IMR-90 (cell line): ENCODE data around the gene TMF1. TPM values are rescaled to one million over a fixed set of nuclear protein-coding genes. Genes with fewer than 3 reads are reported as not detected.
A peak's percentile ranks its signal among the peaks of the same experiment; 100 is the strongest.

Experiments used
- ATAC-seq: fragments of 200-7000 bp; cut with Tn5 transposase; 2 replicates; pipeline ENCODE4 v1.9.1; 2020; ENCODE audit warnings: low read depth, mild to moderate bottlenecking, moderate library complexity
- BruUV-seq: library from RNA; stranded (reverse); fragments of 400-500 nt; replicated peaks from 2 replicates; lab custom pipeline; 2021; lab: Mats Ljungman, UMichigan
- CTCF ChIA-PET: fragments of 300-600 bp; formaldehyde crosslinking; extraction: SDS; loops from one replicate; lab custom pipeline; 2021; ENCODE audit warnings: antibody characterized with exemption; lab: Yijun Ruan, JAX
- POLR2A ChIA-PET: fragments of 300-600 bp; sonication (Branson Sonifier 250); formaldehyde crosslinking; loops from one replicate; lab custom pipeline; 2022; ENCODE audit warnings: antibody characterized with exemption; ENCODE audit not compliant: unreplicated experiment; lab: Charles Lee
- DNase-seq: peaks from one replicate; pipeline ENCODE4 v3.0.0; 2013
- H2AFZ ChIP-seq: replicated peaks from 2 replicates; pipeline ENCODE3; 2013; ENCODE audit warnings: low read length, mild to moderate bottlenecking; ENCODE audit not compliant: poor library complexity
- H2AK5ac ChIP-seq: 2 replicates; pipeline ENCODE4 v1.6.1; 2013; ENCODE audit warnings: low read depth, low read length, inconsistent platforms
- H2AK9ac ChIP-seq: replicated peaks from 2 replicates; pipeline ENCODE3; 2013; ENCODE audit warnings: mild to moderate bottlenecking, low read depth, low read length, moderate library complexity; ENCODE audit not compliant: poor library complexity
- H2BK120ac ChIP-seq: 2 replicates; pipeline ENCODE4 v1.6.1; 2013; ENCODE audit warnings: low read depth, low read length, inconsistent platforms
- H2BK15ac ChIP-seq: 3 replicates; pipeline ENCODE4 v1.6.1; 2013; ENCODE audit warnings: low read depth, low read length, inconsistent platforms
- H2BK20ac ChIP-seq: 2 replicates; pipeline ENCODE4 v1.6.1; 2013; ENCODE audit warnings: low read depth, mild to moderate bottlenecking, inconsistent platforms, low read length, moderate library complexity
- H2BK5ac ChIP-seq: 2 replicates; pipeline ENCODE4 v1.6.1; 2013; ENCODE audit warnings: mild to moderate bottlenecking, low read depth, low read length, inconsistent platforms; ENCODE audit not compliant: poor library complexity, severe bottlenecking
- H3K14ac ChIP-seq: replicated peaks from 2 replicates; pipeline ENCODE4 v1.6.1; 2013; ENCODE audit warnings: low read depth, low read length, inconsistent platforms
- H3K18ac ChIP-seq: 2 replicates; pipeline ENCODE4 v1.6.1; 2013; ENCODE audit warnings: low read depth, low read length, control low read depth
- H3K23ac ChIP-seq: 2 replicates; pipeline ENCODE4 v1.6.1; 2013; ENCODE audit warnings: low read depth, low read length, inconsistent platforms
- H3K27ac ChIP-seq: 2 replicates; pipeline ENCODE4 v1.5.1; 2013; ENCODE audit warnings: mild to moderate bottlenecking, control low read depth, low read length; ENCODE audit not compliant: insufficient read depth
- H3K27me3 ChIP-seq: 2 replicates; pipeline ENCODE4 v1.6.1; 2013; ENCODE audit warnings: low read length; ENCODE audit not compliant: control insufficient read depth, insufficient read depth
- H3K36me3 ChIP-seq: 2 replicates; pipeline ENCODE4 v1.6.1; 2013; ENCODE audit warnings: low read length, mixed read lengths; ENCODE audit not compliant: control insufficient read depth, insufficient read depth
- H3K4ac ChIP-seq: 2 replicates; pipeline ENCODE4 v1.6.1; 2013; ENCODE audit warnings: low read depth, low read length, inconsistent platforms
- H3K4me1 ChIP-seq: 2 replicates; pipeline ENCODE4 v1.6.1; 2013; ENCODE audit warnings: low read length, mixed read lengths; ENCODE audit not compliant: control insufficient read depth, insufficient read depth
- H3K4me2 ChIP-seq: 2 replicates; pipeline ENCODE4 v1.6.1; 2013; ENCODE audit warnings: low read depth, mild to moderate bottlenecking, control low read depth, low read length, moderate library complexity
- H3K4me3 ChIP-seq: 2 replicates; pipeline ENCODE4 v1.5.1; 2013; ENCODE audit warnings: low read depth, mild to moderate bottlenecking, control low read depth, low read length, moderate library complexity; ENCODE audit not compliant: insufficient read depth
- H3K56ac ChIP-seq: 2 replicates; pipeline ENCODE4 v1.6.1; 2013; ENCODE audit warnings: low read length, inconsistent platforms; ENCODE audit not compliant: insufficient read depth; ENCODE audit errors: extremely low read depth
- H3K79me1 ChIP-seq, 2 experiments: 2 replicates each; pipeline ENCODE4 v1.6.1; 2013; ENCODE audit warnings: low read length in 2 of 2, inconsistent platforms in 1 of 2, low read depth in 1 of 2
- H3K9ac ChIP-seq: 2 replicates; pipeline ENCODE4 v1.6.1; 2013; ENCODE audit warnings: low read depth, low read length, control low read depth
- H3K9me1 ChIP-seq: 2 replicates; pipeline ENCODE4 v1.6.1; 2013; ENCODE audit warnings: low read length, inconsistent platforms; ENCODE audit not compliant: insufficient read depth
- H3K9me3 ChIP-seq: 2 replicates; pipeline ENCODE4 v1.6.1; 2013; ENCODE audit warnings: low read length; ENCODE audit not compliant: control insufficient read depth, insufficient read depth
- H4K20me1 ChIP-seq: 2 replicates; pipeline ENCODE4 v1.6.1; 2013; ENCODE audit warnings: low read length, inconsistent platforms; ENCODE audit not compliant: insufficient read depth
- H4K5ac ChIP-seq: 2 replicates; pipeline ENCODE4 v1.6.1; 2013; ENCODE audit warnings: mild to moderate bottlenecking, low read depth, low read length, control low read depth
- H4K8ac ChIP-seq, 2 experiments: 2 replicates each; pipeline ENCODE4 v1.6.1; 2013; ENCODE audit warnings: low read depth in 2 of 2, low read length in 2 of 2, control low read depth in 1 of 2, inconsistent platforms in 1 of 2
- H4K91ac ChIP-seq: 2 replicates; pipeline ENCODE4 v1.6.1; 2013; ENCODE audit warnings: low read depth, low read length, inconsistent platforms; ENCODE audit not compliant: insufficient read depth
- CEBPB ChIP-seq: IDR thresholded peaks from 2 replicates; pipeline ENCODE4 v1.6.1; 2012; ENCODE audit warnings: low read depth, low read length, improper control_type of control experiment
- CTCF ChIP-seq: conservative IDR thresholded peaks from 2 replicates; pipeline ENCODE4 v1.5.1; 2012; ENCODE audit warnings: mild to moderate bottlenecking, low read depth, low read length, improper control_type of control experiment
- MAFK ChIP-seq: IDR thresholded peaks from 2 replicates; pipeline ENCODE4 v1.6.1; 2012; ENCODE audit warnings: low read depth, low read length, improper control_type of control experiment
- WGBS, 2 experiments: methylation state at CpG; one replicate each; pipeline versions ENCODE4 v1.1.5 to v1.1.7; 2013; ENCODE audit warnings: missing lambda C conversion rate in 2 of 2; ENCODE audit not compliant: insufficient read length in 1 of 2; ENCODE audit errors: extremely low coverage in 2 of 2; 5-methylcytosine and 5-hydroxymethylcytosine counted together
- dilution Hi-C: fragments of 300-500 bp; cut with HindIII; formaldehyde crosslinking; loops from one replicate; pipeline ENCODE4 v1.14.3; 2018; ENCODE audit warnings: low sequenced_read_pairs; ENCODE audit not compliant: unreplicated experiment
- in situ Hi-C: fragments of 300-500 bp; cut with MboI; formaldehyde crosslinking; loops from 3 replicates; pipeline ENCODE4 v1.14.3; 2019; ENCODE audit warnings: low sequenced_read_pairs, inconsistent platforms, mixed read lengths
- intact Hi-C: fragments of 100-400 bp; cut with micrococcal nuclease; formaldehyde crosslinking; loops from 2 replicates; pipeline ENCODE4 v1.10.0; 2022
- polyA plus RNA-seq, 3 experiments: library from polyadenylated mRNA; depleted of rRNA; stranded (reverse); fragments of >200 nt; gene quantifications; 2 replicates each; pipeline ENCODE4 v1.2.3, GENCODE V29; 2012; ENCODE audit warnings: low replicate concordance in 1 of 3
- total RNA-seq: library from RNA; depleted of rRNA; stranded (reverse); fragments of >200 nt; gene quantifications from 2 replicates; pipeline ENCODE4 v1.2.3, GENCODE V29; 2012

The TMF1 gene
- total and polyA plus RNA-seq, 2 of the 4 experiments (the other 2 are of a cell fraction), result 12.4 to 39.1 TPM

GRCh38 chr3:69085168-69085832 is 33.2 kb upstream of the TMF1 start:
- POLR2A ChIA-PET, result interaction anchor here (0.6 kb wide), 2 partner anchors 475 to 560 kb away, joined by 3 to 5 read pairs; no protein-coding TSS in a partner anchor

More at GRCh38 chr3:69085168-69085832, 33.2 kb upstream of the TMF1 start:
- no peak for DNase-seq
- intact Hi-C loops (loop anchor here (10.0 kb wide), 2 partner anchors 780 to 860 kb away; no protein-coding TSS in a partner anchor), in situ Hi-C loops (no loop called here), dilution Hi-C loops (no loop called here)
- peak overlapping the region; percentile 93 for H3K23ac ChIP-seq
- H3K4me2 ChIP-seq, result peak overlapping the region; percentile 78
- peaks cover 5 to 44% of the 10 kb centered on the region in 2 experiments; a peak in 3 of 4 replicates for H3K79me1 ChIP-seq
- H2AFZ ChIP-seq, result peak overlapping the region; percentile 83
- no peaks in the 10 kb centered on the region for H3K27me3 ChIP-seq
- BruUV-seq, result no TSS peak
- peak overlapping the region; percentile 87 for H2AK5ac ChIP-seq
- H2BK5ac ChIP-seq, result peak overlapping the region; percentile 87
- peak overlapping the region; percentile 87 for H3K4me3 ChIP-seq
- peaks cover 18% of the 10 kb centered on the region; the same call in 1 of the 2 replicates for H4K20me1 ChIP-seq
- peak overlapping the region; percentile 67; the same call in 2 of the 3 replicates for H2BK15ac ChIP-seq
- peaks cover 19% of the 10 kb centered on the region for H3K9me1 ChIP-seq
- peak overlapping the region; percentile 97 for H3K4ac ChIP-seq
- H2BK20ac ChIP-seq, result peak overlapping the region; percentile 66
- peaks cover 3% of the 10 kb centered on the region; the same call in 1 of the 2 replicates for H3K36me3 ChIP-seq
- H3K9ac ChIP-seq, result peak overlapping the region; percentile 79
- H3K56ac ChIP-seq, result peak overlapping the region; percentile 86
- peak overlapping the region; percentile 73 for H4K5ac ChIP-seq
- H4K8ac ChIP-seq, result peak overlapping the region; percentile 67 to 93
- peak overlapping the region; percentile 90 for H2BK120ac ChIP-seq
- ATAC-seq, result peak; percentile 2
- CTCF ChIA-PET, result interaction anchor here (0.7 to 1.4 kb wide), 2 partner anchors 36 to 1263 kb away, joined by 3 read pairs; no protein-coding TSS in a partner anchor
- H4K91ac ChIP-seq, result peak overlapping the region; percentile 89
- no peak for TF ChIP-seq CEBPB
- TF ChIP-seq CTCF, result no peak
- TF ChIP-seq MAFK, result no peak
- H3K4me1 ChIP-seq, result peaks cover 13% of the 10 kb centered on the region
- H3K18ac ChIP-seq, result peak overlapping the region; percentile 80
- no peaks in the 10 kb centered on the region for H3K9me3 ChIP-seq
- 0% methylated on average over 4 of the region's 26 CpGs; no CpG with 5 or more reads in 1 of the 2 experiments for WGBS, 2 experiments
- H2AK9ac ChIP-seq, result peak overlapping the region; percentile 99
- peak overlapping the region; percentile 97 for H3K14ac ChIP-seq
- peak overlapping the region; percentile 86 for H3K27ac ChIP-seq
